Gastrocnemius medialis (tissue), 4 donors: ENCODE data around the gene ARHGAP6.

Experiments
- CTCF ChIP-seq, 5 experiments: fragments of 450-650 bp in 3 of 5; fragments of 200-600 bp in 2 of 5; sonication (generic) in 2 of 5; IDR thresholded peaks in 4 of 5; conservative IDR thresholded peaks in 1 of 5; 1 replicate in 4 of 5; 2 replicates in 1 of 5; pipeline ENCODE4 v1.5.1; 2016 to 2019; ENCODE audit warnings: antibody characterized with exemption in 5 of 5, mild to moderate bottlenecking in 3 of 5, moderate library complexity in 3 of 5
- POLR2A ChIP-seq, 2 donors: fragments of 450-650 bp; IDR thresholded peaks; one replicate each; pipeline ENCODE4 v1.6.1; 2017; ENCODE audit warnings: antibody characterized with exemption in 2 of 2, mild to moderate bottlenecking in 2 of 2, moderate library complexity in 2 of 2

GRCh38 chrX:11171956-11172355 is 493.8 kb downstream of the ARHGAP6 start:
- TF ChIP-seq POLR2A (IDR thresholded peaks at IDR 0.05) (no peak), CTCF (IDR thresholded peaks at IDR 0.05 in 4 of 5, conservative IDR thresholded peaks at IDR 0.05 in 1 of 5) (no peak)
